ENCODE measurements around the gene KCNA5. TPM values are rescaled to one million over a fixed set of nuclear protein-coding genes. Genes with fewer than 3 reads are reported as not detected.

The KCNA5 gene
- total RNA-seq, 4 donors from 2014 or later, result 0.60 to 3.7 (median 2.0) TPM

- Histone ChIP-seq H3K27me3 (no peaks in the 10 kb centered on the region), H3K4me1 (no peaks in the 10 kb centered on the region), H3K36me3 (no peaks in the 10 kb centered on the region), H3K4me3 (no peak overlapping the region), H3K27ac (no peak overlapping the region), H3K9me3 (no peaks in the 10 kb centered on the region)
- TF ChIP-seq POLR2AphosphoS5 (IDR thresholded peaks at IDR 0.05) (no peak), CTCF (IDR thresholded peaks at IDR 0.05) (no peak), EP300 (IDR thresholded peaks at IDR 0.05; ENCODE audit: low read depth) (no peak), POLR2A (IDR thresholded peaks at IDR 0.05) (no peak)
- intact Hi-C loops (cut with DNase I; ENCODE audit: low total_unique reads), result no loop called here
- no peak for DNase-seq
- WGBS, 2 donors (ENCODE audit: low coverage in 1 of 2), result 58 to 65% methylated on average over 5 of the region's 5 CpGs
- in situ Hi-C loops (cut with MboI; ENCODE audit: low pct_ligation_motif_present in 1 of 4, low pct_unique_long_range_greater_than_20kb in 1 of 4, low sequenced_read_pairs in 3 of 4), result no loop called here
These were observed 29.4 kb downstream of the KCNA5 start for GRCh38 chr12:5073054-5073453.

GRCh38 chr12:5073853-5074252 lies 30.2 kb downstream of the KCNA5 start:
- Histone ChIP-seq H3K9me3 (no peaks in the 10 kb centered on the region), H3K27ac (no peak overlapping the region), H3K4me1 (no peaks in the 10 kb centered on the region), H3K4me3 (no peak overlapping the region), H3K36me3 (no peaks in the 10 kb centered on the region), H3K27me3 (no peaks in the 10 kb centered on the region)
- DNase-seq, result no peak
- WGBS, 2 donors (ENCODE audit: low coverage in 1 of 2), result 33% methylated on average over 1 of the region's 1 CpG; no CpG with 5 or more reads in 1 of the 2 donors
- in situ Hi-C loops (cut with MboI; ENCODE audit: low pct_ligation_motif_present in 1 of 4, low pct_unique_long_range_greater_than_20kb in 1 of 4, low sequenced_read_pairs in 3 of 4) (no loop called here), intact Hi-C loops (cut with DNase I; ENCODE audit: low total_unique reads) (no loop called here)
- TF ChIP-seq EP300 (IDR thresholded peaks at IDR 0.05; ENCODE audit: low read depth), result no peak
- TF ChIP-seq POLR2AphosphoS5 (IDR thresholded peaks at IDR 0.05), result no peak
- TF ChIP-seq CTCF (IDR thresholded peaks at IDR 0.05), result no peak
- TF ChIP-seq POLR2A (IDR thresholded peaks at IDR 0.05), result no peak

- Histone ChIP-seq H3K9me3 (no peaks in the 10 kb centered on the region), H3K36me3 (no peaks in the 10 kb centered on the region), H3K4me3 (no peak overlapping the region), H3K4me1 (no peaks in the 10 kb centered on the region), H3K27me3 (no peaks in the 10 kb centered on the region), H3K27ac (no peak overlapping the region)
- DNase-seq, result no peak
- in situ Hi-C loops (cut with MboI; ENCODE audit: low pct_ligation_motif_present in 1 of 4, low pct_unique_long_range_greater_than_20kb in 1 of 4, low sequenced_read_pairs in 3 of 4) (no loop called here), intact Hi-C loops (cut with DNase I; ENCODE audit: low total_unique reads) (no loop called here)
- 74% methylated on average over 4 of the region's 4 CpGs; no CpG with 5 or more reads in 1 of the 2 donors for WGBS, 2 donors (ENCODE audit: low coverage in 1 of 2)
- TF ChIP-seq POLR2AphosphoS5 (IDR thresholded peaks at IDR 0.05) (no peak), POLR2A (IDR thresholded peaks at IDR 0.05) (no peak), CTCF (IDR thresholded peaks at IDR 0.05) (no peak), EP300 (IDR thresholded peaks at IDR 0.05; ENCODE audit: low read depth) (no peak)
These were observed 33.1 kb downstream of the KCNA5 start for GRCh38 chr12:5076761-5077160.

GRCh38 chr12:5078423-5078822 lies 34.7 kb downstream of the KCNA5 start:
- Histone ChIP-seq H3K27ac (no peak overlapping the region), H3K27me3 (peaks cover 3% of the 10 kb centered on the region), H3K36me3 (no peaks in the 10 kb centered on the region), H3K4me1 (no peaks in the 10 kb centered on the region), H3K4me3 (no peak overlapping the region), H3K9me3 (no peaks in the 10 kb centered on the region)
- no peak for TF ChIP-seq POLR2A (IDR thresholded peaks at IDR 0.05)
- no peak for DNase-seq
- 42% methylated on average over 4 of the region's 4 CpGs; no CpG with 5 or more reads in 1 of the 2 donors for WGBS, 2 donors (ENCODE audit: low coverage in 1 of 2)
- intact Hi-C loops (cut with DNase I; ENCODE audit: low total_unique reads) (no loop called here), in situ Hi-C loops (cut with MboI; ENCODE audit: low pct_ligation_motif_present in 1 of 4, low pct_unique_long_range_greater_than_20kb in 1 of 4, low sequenced_read_pairs in 3 of 4) (no loop called here)

GRCh38 chr12:5081016-5081415 lies 37.3 kb downstream of the KCNA5 start:
- no peak overlapping the region for H3K27ac ChIP-seq
- H3K36me3 ChIP-seq, result no peaks in the 10 kb centered on the region
- TF ChIP-seq CTCF (IDR thresholded peaks at IDR 0.05), result no peak
- TF ChIP-seq EP300 (IDR thresholded peaks at IDR 0.05; ENCODE audit: low read depth), result no peak
- no peak for TF ChIP-seq POLR2A (IDR thresholded peaks at IDR 0.05)
- TF ChIP-seq POLR2AphosphoS5 (IDR thresholded peaks at IDR 0.05), result no peak
- DNase-seq, result no peak
- H3K9me3 ChIP-seq, result no peaks in the 10 kb centered on the region
- H3K4me3 ChIP-seq, result no peak overlapping the region
- peaks cover 3% of the 10 kb centered on the region for H3K27me3 ChIP-seq
- WGBS, 2 donors (ENCODE audit: low coverage in 1 of 2), result 45 to 61% methylated on average over 2 to 12 of the region's 12 CpGs
- intact Hi-C loops (cut with DNase I; ENCODE audit: low total_unique reads), result loop anchor here (10.0 kb wide), 1 partner anchor 226 kb away; no protein-coding TSS in a partner anchor
- H3K4me1 ChIP-seq, result no peaks in the 10 kb centered on the region
- in situ Hi-C loops (cut with MboI; ENCODE audit: low pct_ligation_motif_present in 1 of 4, low pct_unique_long_range_greater_than_20kb in 1 of 4, low sequenced_read_pairs in 3 of 4), result loop anchor here in 1 of 4 donors (10.0 kb wide), 1 partner anchor 56 kb away; no protein-coding TSS in a partner anchor
